ENCODE results near the gene HSFX4. TPM values are rescaled to one million over a fixed set of nuclear protein-coding genes. Genes with fewer than 3 reads are reported as not detected.
"Not testable (repeated sequence)": the region's sequence is repeated elsewhere in the genome, so short reads cannot be mapped to it uniquely, and the experiment has no call there.

HSFX4 gene
- total and polyA plus RNA-seq, 3 experiments from 2014 or later: not detected

- H3K27me3 Mint-ChIP-seq; H3K4me3 ChIP-seq (ENCODE audit: low read length); H3K27ac Mint-ChIP-seq; H3K36me3 ChIP-seq (ENCODE audit: insufficient read depth, low read length); H3K4me1 Mint-ChIP-seq; H3K27me3 ChIP-seq (ENCODE audit: insufficient read depth, low read length, poor library complexity, severe bottlenecking); H3K4me1 ChIP-seq (ENCODE audit: insufficient read depth, low read length); CTCF ChIA-PET; H3K9me3 Mint-ChIP-seq; H3K9me3 ChIP-seq (ENCODE audit: low read length); POLR2A ChIA-PET; H3K4me3 Mint-ChIP-seq; H3K27ac ChIP-seq (ENCODE audit: low read depth, low read length); DNase-seq: not testable (repeated sequence)
- H3K36me3 Mint-ChIP-seq: peaks cover 0 to 17% (median 0%) of the 10 kb centered on the region in 3 donors
Measured at GRCh38 chrX:149931355-149931754, 2.0 kb downstream of the HSFX4 start.

DNA sequence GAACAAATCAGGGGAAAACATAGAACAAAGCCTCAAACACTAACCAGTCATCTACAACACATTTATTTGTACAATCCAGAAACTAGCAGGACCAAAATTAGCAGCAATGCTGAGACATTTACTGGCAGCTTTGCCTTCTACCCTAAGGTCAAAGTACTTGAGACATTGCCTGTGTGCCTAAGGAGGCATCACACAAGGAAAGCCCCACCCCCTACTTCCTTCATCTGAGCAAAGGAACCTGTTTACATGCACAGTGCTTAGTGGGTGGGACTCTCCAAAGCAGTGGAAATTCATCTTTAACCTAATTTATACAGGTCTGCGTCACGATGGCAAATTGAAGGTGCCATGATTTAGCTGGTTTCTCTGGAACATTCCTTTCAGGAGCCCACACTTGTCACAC is 2.8 kb downstream of the HSFX4 start:
- H3K4me1 ChIP-seq (ENCODE audit: insufficient read depth, low read length); H3K4me1 Mint-ChIP-seq; H3K4me3 Mint-ChIP-seq; H3K27ac ChIP-seq (ENCODE audit: low read depth, low read length); H3K27ac Mint-ChIP-seq; H3K9me3 ChIP-seq (ENCODE audit: low read length); H3K9me3 Mint-ChIP-seq; DNase-seq; CTCF ChIA-PET; H3K27me3 Mint-ChIP-seq; H3K27me3 ChIP-seq (ENCODE audit: insufficient read depth, low read length, poor library complexity, severe bottlenecking); H3K4me3 ChIP-seq (ENCODE audit: low read length); H3K36me3 ChIP-seq (ENCODE audit: insufficient read depth, low read length); POLR2A ChIA-PET: not testable (repeated sequence)
- peaks cover 0 to 18% (median 0%) of the 10 kb centered on the region in 3 donors for H3K36me3 Mint-ChIP-seq

DNA sequence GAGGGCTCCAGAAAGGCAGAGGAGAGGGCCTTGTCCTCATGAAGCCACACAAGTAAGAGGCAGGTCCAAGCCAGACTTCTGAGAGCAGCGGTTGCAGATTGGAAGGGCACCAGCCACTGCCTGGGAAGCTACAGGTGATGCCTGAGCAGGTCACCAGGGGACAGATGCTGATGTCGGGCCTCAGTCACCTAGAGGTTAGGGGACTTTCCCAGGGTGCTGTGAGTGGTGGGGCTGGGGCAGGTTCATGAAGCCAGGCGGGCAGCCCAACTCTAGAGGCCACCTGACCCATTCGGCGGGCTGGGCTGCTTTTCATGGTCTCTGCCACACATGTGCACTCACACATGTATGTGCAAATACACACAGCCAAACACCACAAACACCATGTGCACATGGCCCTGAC is 3.6 kb downstream of the HSFX4 start:
- H3K9me3 Mint-ChIP-seq; CTCF ChIA-PET; POLR2A ChIA-PET; DNase-seq; H3K4me1 Mint-ChIP-seq; H3K27me3 Mint-ChIP-seq; H3K4me3 ChIP-seq (ENCODE audit: low read length); H3K36me3 ChIP-seq (ENCODE audit: insufficient read depth, low read length); H3K4me1 ChIP-seq (ENCODE audit: insufficient read depth, low read length); H3K27ac ChIP-seq (ENCODE audit: low read depth, low read length); H3K9me3 ChIP-seq (ENCODE audit: low read length); H3K27me3 ChIP-seq (ENCODE audit: insufficient read depth, low read length, poor library complexity, severe bottlenecking); H3K4me3 Mint-ChIP-seq: not testable (repeated sequence)
- H3K27ac Mint-ChIP-seq: peak overlapping the region in 1 of 8 donors; percentile 58
- H3K36me3 Mint-ChIP-seq: peaks cover 0 to 18% (median 0%) of the 10 kb centered on the region in 3 donors

DNA sequence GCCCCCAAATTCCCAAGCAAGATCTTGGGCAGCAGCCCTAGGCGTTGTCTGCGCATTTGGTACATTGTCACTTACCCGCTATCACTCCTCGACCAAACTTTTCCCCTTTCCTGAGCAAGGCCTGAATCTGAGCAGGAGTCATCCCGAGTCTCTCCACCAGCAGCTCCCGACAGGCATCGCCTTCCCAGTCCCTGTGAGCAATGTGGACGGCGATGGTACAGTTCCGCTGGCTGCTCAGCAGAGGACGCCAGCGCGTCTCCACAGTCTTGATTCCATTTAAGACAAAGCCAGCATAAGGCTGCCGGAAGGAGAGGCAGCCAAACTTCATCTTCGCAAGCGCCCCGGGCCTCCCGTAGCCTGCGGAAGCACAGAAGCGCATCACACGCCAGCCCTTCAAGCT is 4.2 kb downstream of the HSFX4 start:
- H3K36me3 ChIP-seq (ENCODE audit: insufficient read depth, low read length); CTCF ChIA-PET; H3K27me3 Mint-ChIP-seq; H3K9me3 ChIP-seq (ENCODE audit: low read length); H3K27ac Mint-ChIP-seq; H3K27ac ChIP-seq (ENCODE audit: low read depth, low read length); H3K4me1 Mint-ChIP-seq; H3K4me3 Mint-ChIP-seq; DNase-seq; H3K4me3 ChIP-seq (ENCODE audit: low read length); H3K27me3 ChIP-seq (ENCODE audit: insufficient read depth, low read length, poor library complexity, severe bottlenecking); H3K4me1 ChIP-seq (ENCODE audit: insufficient read depth, low read length); POLR2A ChIA-PET; H3K9me3 Mint-ChIP-seq: not testable (repeated sequence)
- peaks cover 0 to 18% (median 0%) of the 10 kb centered on the region in 3 donors for H3K36me3 Mint-ChIP-seq

GRCh38 chrX:149937328-149937727 is 8.0 kb downstream of the HSFX4 start:
- DNase-seq: peak in 1 of 5 donors; percentile 46
- Mint-ChIP-seq H3K4me3 (peak overlapping the region; percentile 82 to 98 (median 91)), H3K27ac (peak overlapping the region in 6 of 8 donors; percentile 83 to 100 (median 96)), H3K4me1 (peaks cover 4 to 11% (median 6%) of the 10 kb centered on the region in 3 donors), H3K36me3 (peaks cover 0 to 17% (median 0%) of the 10 kb centered on the region in 3 donors)
- H3K9me3 Mint-ChIP-seq; H3K9me3 ChIP-seq (ENCODE audit: low read length); H3K27me3 Mint-ChIP-seq; H3K36me3 ChIP-seq (ENCODE audit: insufficient read depth, low read length); H3K4me1 ChIP-seq (ENCODE audit: insufficient read depth, low read length); CTCF ChIA-PET; H3K27me3 ChIP-seq (ENCODE audit: insufficient read depth, low read length, poor library complexity, severe bottlenecking): not testable (repeated sequence)
- peak overlapping the region; percentile 91 for H3K27ac ChIP-seq (ENCODE audit: low read depth, low read length)
- POLR2A ChIA-PET: interaction anchor here (1.1 kb wide), 1 partner anchor 633 kb away, joined by 4 read pairs; no protein-coding TSS in a partner anchor
- peak overlapping the region; percentile 73 for H3K4me3 ChIP-seq (ENCODE audit: low read length)

DNA sequence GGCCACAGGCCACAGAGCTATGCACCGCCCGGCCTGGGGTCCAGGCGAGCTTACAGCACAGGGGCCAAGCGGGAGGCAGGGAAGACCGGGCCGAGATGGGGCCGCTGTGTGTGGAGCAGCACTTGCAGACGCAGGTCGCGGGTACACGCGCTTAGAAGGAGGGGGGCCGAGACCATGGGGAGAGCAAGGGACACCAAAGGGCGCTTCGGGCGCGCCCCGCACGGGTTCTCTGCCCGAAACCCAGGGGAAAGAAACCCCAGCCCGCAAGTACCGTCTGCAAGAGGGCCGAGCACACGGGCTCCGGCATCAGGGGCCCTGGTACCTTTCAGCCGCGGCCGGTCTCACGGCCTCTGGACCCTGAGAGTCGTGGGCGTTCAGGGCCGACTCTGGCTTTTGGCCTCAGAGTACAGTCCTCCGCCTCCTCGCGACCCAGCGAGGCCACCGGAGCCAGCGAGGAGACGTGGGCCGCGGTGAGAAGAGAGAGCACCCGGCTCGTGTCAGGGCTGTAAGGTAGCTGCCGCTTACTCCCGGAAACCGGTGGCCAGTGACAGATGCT is 8.6 kb downstream of the HSFX4 start:
- no peaks in the 10 kb centered on the region for H3K27me3 ChIP-seq (ENCODE audit: insufficient read depth, low read length, poor library complexity, severe bottlenecking)
- H3K9me3 ChIP-seq (ENCODE audit: low read length): no peaks in the 10 kb centered on the region
- DNase-seq: peak in 4 of 5 donors; percentile 4 to 53 (median 10)
- H3K4me1 ChIP-seq (ENCODE audit: insufficient read depth, low read length): peaks cover 6% of the 10 kb centered on the region
- Mint-ChIP-seq H3K36me3 (peaks cover 0 to 17% (median 0%) of the 10 kb centered on the region in 3 donors), H3K27me3 (no peaks in the 10 kb centered on the region), H3K4me1 (peaks cover 4 to 11% (median 6%) of the 10 kb centered on the region in 3 donors), H3K27ac (peak overlapping the region; percentile 70 to 100 (median 96)), H3K9me3 (peaks cover 0 to 2% (median 0%) of the 10 kb centered on the region in 5 donors), H3K4me3 (peak overlapping the region; percentile 82 to 98 (median 91))
- POLR2A ChIA-PET: interaction anchor here (1.1 to 2.9 kb wide), 6 partner anchors 25 to 755 kb away, joined by 4 to 23 read pairs (median 8); partner anchors contain the start of genes EOLA1, IDS, MTM1 and MTMR1
- H3K4me3 ChIP-seq (ENCODE audit: low read length): peak overlapping the region; percentile 73
- no peaks in the 10 kb centered on the region for H3K36me3 ChIP-seq (ENCODE audit: insufficient read depth, low read length)
- peak overlapping the region; percentile 91 for H3K27ac ChIP-seq (ENCODE audit: low read depth, low read length)
- CTCF ChIA-PET: interaction anchor here (0.8 to 1.4 kb wide), 4 partner anchors 57 to 593 kb away, joined by 3 to 6 read pairs (median 3); partner anchors contain the start of genes EOLA1 and MAGEA8

GRCh38 chrX:149938427-149938880 is 9.1 kb downstream of the HSFX4 start, which contains the start of gene EOLA2:
TSS of gene EOLA2 (minus strand) at chrX:149938491. CDS start at chrX:149933874, 4,617 bp downstream.
- Mint-ChIP-seq H3K27me3 (no peaks in the 10 kb centered on the region), H3K9me3 (peaks cover 0 to 2% (median 0%) of the 10 kb centered on the region in 5 donors), H3K4me3 (peak within 1 kb of the TSS; percentile 84 to 98 (median 92)), H3K27ac (peak within 1 kb of the TSS; percentile 87 to 100 (median 96)), H3K4me1 (peaks cover 4 to 11% (median 6%) of the 10 kb centered on the region in 3 donors), H3K36me3 (peaks cover 0 to 15% (median 0%) of the 10 kb centered on the region in 3 donors)
- Histone ChIP-seq H3K27ac (ENCODE audit: low read depth, low read length) (peak within 1 kb of the TSS; percentile 91), H3K36me3 (ENCODE audit: insufficient read depth, low read length) (no peaks in the 10 kb centered on the region), H3K4me3 (ENCODE audit: low read length) (peak within 1 kb of the TSS; percentile 73), H3K4me1 (ENCODE audit: insufficient read depth, low read length) (peaks cover 6% of the 10 kb centered on the region), H3K9me3 (ENCODE audit: low read length) (no peaks in the 10 kb centered on the region), H3K27me3 (ENCODE audit: insufficient read depth, low read length, poor library complexity, severe bottlenecking) (no peaks in the 10 kb centered on the region)
- peak; percentile 79 to 96 (median 91) for DNase-seq
- ChIA-PET POLR2A (interaction anchor here (1.1 to 2.9 kb wide), 6 partner anchors 26 to 754 kb away, joined by 4 to 23 read pairs (median 8); partner anchors contain the start of genes EOLA1, IDS, MTM1 and MTMR1), CTCF (interaction anchor here (0.8 to 1.4 kb wide), 4 partner anchors 58 to 592 kb away, joined by 3 to 6 read pairs (median 3); partner anchors contain the start of genes EOLA1 and MAGEA8)

Measured in CD8-positive, alpha-beta memory T cell (primary cell).